HEK293 (cell line): Measurements from ENCODE around the gene TRIM7.

ENCODE experiments used
- CTCF ChIA-PET: fragments of 350-600 bp; formaldehyde crosslinking; extraction: SDS; loops from one replicate; lab custom pipeline; 2021; ENCODE audit warnings: antibody characterized with exemption; lab: Yijun Ruan, JAX
- POLR2A ChIA-PET: fragments of 300-600 bp; formaldehyde crosslinking; extraction: SDS; loops from one replicate; lab custom pipeline; 2020; ENCODE audit warnings: antibody characterized with exemption, inconsistent platforms; lab: Yijun Ruan, JAX
- H3K27ac ChIP-seq: fragments of 200-500 bp; sonication (Bioruptor generic); 2 replicates; pipeline ENCODE4 v1.5.1; 2014; ENCODE audit warnings: low read depth, low read length, control low read depth, inconsistent platforms; ENCODE audit errors: extremely low read depth
- H3K36me3 ChIP-seq, 2 experiments: fragments of 200-500 bp in 1 of 2; sonication (Bioruptor generic) in 1 of 2; 1 replicate in 1 of 2; 2 replicates in 1 of 2; pipeline ENCODE4 v1.5.1; 2014 to 2017; ENCODE audit warnings: inconsistent platforms in 2 of 2, low read length in 2 of 2; ENCODE audit not compliant: control insufficient read depth in 2 of 2, insufficient read depth in 1 of 2
- H3K4me1 ChIP-seq: fragments of 200-500 bp; sonication (Bioruptor generic); 2 replicates; pipeline ENCODE4 v1.5.1; 2014; ENCODE audit warnings: mild to moderate bottlenecking, low read length, inconsistent platforms; ENCODE audit not compliant: control insufficient read depth, insufficient read depth
- H3K4me3 ChIP-seq: 2 replicates; pipeline ENCODE4 v1.5.1; 2011; ENCODE audit warnings: low read depth, mild to moderate bottlenecking, control low read depth, low read length, moderate library complexity
- H3K9me3 ChIP-seq: fragments of 200-500 bp; sonication (Bioruptor generic); 2 replicates; pipeline ENCODE4 v1.5.1; 2014; ENCODE audit warnings: low read depth, low read length, inconsistent platforms; ENCODE audit not compliant: control insufficient read depth, insufficient read depth
- HOXA7 ChIP-seq: sonication (generic); formaldehyde crosslinking; IDR thresholded peaks from 2 replicates; pipeline ENCODE4 v1.8.1; 2022; ENCODE audit warnings: missing genetic modification reagents, borderline replicate concordance
- KLF1 ChIP-seq: fragments of 450-650 bp; formaldehyde crosslinking; IDR thresholded peaks from 2 replicates; pipeline ENCODE4 v1.5.1; 2016; ENCODE audit warnings: missing biosample characterization, missing genetic modification characterization
- KLF8 ChIP-seq: fragments of 450-650 bp; formaldehyde crosslinking; IDR thresholded peaks from 2 replicates; pipeline ENCODE4 v1.5.1; 2016; ENCODE audit warnings: missing biosample characterization, missing genetic modification characterization
- SP7 ChIP-seq: fragments of 450-650 bp; formaldehyde crosslinking; IDR thresholded peaks from 2 replicates; pipeline ENCODE4 v1.5.1; 2016; ENCODE audit warnings: missing biosample characterization, missing genetic modification characterization
- YY1 ChIP-seq: fragments of 450-650 bp; formaldehyde crosslinking; IDR thresholded peaks from 2 replicates; pipeline ENCODE4 v1.5.1; 2018; ENCODE audit warnings: missing biosample characterization, missing genetic modification characterization
- ZBTB21 ChIP-seq: fragments of 450-650 bp; formaldehyde crosslinking; IDR thresholded peaks from 2 replicates; pipeline ENCODE4 v1.5.1; 2017; ENCODE audit warnings: missing biosample characterization, missing genetic modification characterization
- ZBTB48 ChIP-seq: fragments of 450-650 bp; formaldehyde crosslinking; IDR thresholded peaks from 2 replicates; pipeline ENCODE4 v1.5.1; 2016; ENCODE audit warnings: missing biosample characterization, missing genetic modification characterization
- ZFHX2 ChIP-seq: fragments of 450-650 bp; formaldehyde crosslinking; conservative IDR thresholded peaks from 2 replicates; pipeline ENCODE4 v1.5.1; 2016; ENCODE audit warnings: missing biosample characterization, missing genetic modification characterization
- ZNF146 ChIP-seq: fragments of 450-650 bp; formaldehyde crosslinking; IDR thresholded peaks from 2 replicates; pipeline ENCODE4 v1.5.1; 2016; ENCODE audit warnings: missing biosample characterization, missing genetic modification characterization
- ZNF184 ChIP-seq: fragments of 450-650 bp; IDR thresholded peaks from 2 replicates; pipeline ENCODE4 v1.5.1; 2018; ENCODE audit warnings: missing biosample characterization, mild to moderate bottlenecking, missing genetic modification characterization
- ZNF335 ChIP-seq: fragments of 450-650 bp; formaldehyde crosslinking; conservative IDR thresholded peaks from 2 replicates; pipeline ENCODE4 v1.5.1; 2016; ENCODE audit warnings: missing biosample characterization, missing genetic modification characterization
- ZNF423 ChIP-seq: fragments of 450-650 bp; formaldehyde crosslinking; IDR thresholded peaks from 2 replicates; pipeline ENCODE4 v1.5.1; 2016; ENCODE audit warnings: missing biosample characterization, missing genetic modification characterization
- ZNF664 ChIP-seq: fragments of 450-650 bp; formaldehyde crosslinking; IDR thresholded peaks from 2 replicates; pipeline ENCODE4 v1.5.1; 2016; ENCODE audit warnings: missing biosample characterization, missing genetic modification characterization
- ZNF76 ChIP-seq: fragments of 450-650 bp; formaldehyde crosslinking; IDR thresholded peaks from 2 replicates; pipeline ENCODE4; 2016; ENCODE audit warnings: low read depth, missing biosample characterization, missing genetic modification characterization, borderline replicate concordance
- ZNF768 ChIP-seq: fragments of 450-650 bp; formaldehyde crosslinking; IDR thresholded peaks from 2 replicates; pipeline ENCODE4 v1.5.1; 2018; ENCODE audit warnings: missing biosample characterization, mild to moderate bottlenecking, missing genetic modification characterization
- ZNF777 ChIP-seq: fragments of 450-650 bp; formaldehyde crosslinking; IDR thresholded peaks from 2 replicates; pipeline ENCODE4 v1.5.1; 2017; ENCODE audit warnings: missing biosample characterization, missing genetic modification characterization, borderline replicate concordance
- TF ChIP-seq, protein P1 (sequence below): fragments of 450-650 bp; formaldehyde crosslinking; optimal IDR thresholded peaks from 2 replicates; pipeline ENCODE3; 2016; ENCODE audit warnings: missing biosample characterization, mild to moderate bottlenecking, missing genetic modification characterization
- TF ChIP-seq, protein P2 (sequence below): fragments of 450-650 bp; formaldehyde crosslinking; IDR thresholded peaks from 2 replicates; pipeline ENCODE4 v1.5.1; 2016; ENCODE audit warnings: missing biosample characterization, missing genetic modification characterization
- TF ChIP-seq, protein P3 (sequence below): fragments of 450-650 bp; formaldehyde crosslinking; IDR thresholded peaks from 2 replicates; pipeline ENCODE4 v1.5.1; 2016; ENCODE audit warnings: missing biosample characterization, missing genetic modification characterization
- TF ChIP-seq, protein P4 (sequence below): fragments of 450-650 bp; formaldehyde crosslinking; IDR thresholded peaks from 2 replicates; pipeline ENCODE4 v1.5.1; 2016; ENCODE audit warnings: missing biosample characterization, missing genetic modification characterization
- TF ChIP-seq, protein P5 (sequence below): fragments of 450-650 bp; formaldehyde crosslinking; IDR thresholded peaks from 2 replicates; pipeline ENCODE4 v1.5.1; 2016; ENCODE audit warnings: missing biosample characterization, missing genetic modification characterization

Gene TRIM7

DNA sequence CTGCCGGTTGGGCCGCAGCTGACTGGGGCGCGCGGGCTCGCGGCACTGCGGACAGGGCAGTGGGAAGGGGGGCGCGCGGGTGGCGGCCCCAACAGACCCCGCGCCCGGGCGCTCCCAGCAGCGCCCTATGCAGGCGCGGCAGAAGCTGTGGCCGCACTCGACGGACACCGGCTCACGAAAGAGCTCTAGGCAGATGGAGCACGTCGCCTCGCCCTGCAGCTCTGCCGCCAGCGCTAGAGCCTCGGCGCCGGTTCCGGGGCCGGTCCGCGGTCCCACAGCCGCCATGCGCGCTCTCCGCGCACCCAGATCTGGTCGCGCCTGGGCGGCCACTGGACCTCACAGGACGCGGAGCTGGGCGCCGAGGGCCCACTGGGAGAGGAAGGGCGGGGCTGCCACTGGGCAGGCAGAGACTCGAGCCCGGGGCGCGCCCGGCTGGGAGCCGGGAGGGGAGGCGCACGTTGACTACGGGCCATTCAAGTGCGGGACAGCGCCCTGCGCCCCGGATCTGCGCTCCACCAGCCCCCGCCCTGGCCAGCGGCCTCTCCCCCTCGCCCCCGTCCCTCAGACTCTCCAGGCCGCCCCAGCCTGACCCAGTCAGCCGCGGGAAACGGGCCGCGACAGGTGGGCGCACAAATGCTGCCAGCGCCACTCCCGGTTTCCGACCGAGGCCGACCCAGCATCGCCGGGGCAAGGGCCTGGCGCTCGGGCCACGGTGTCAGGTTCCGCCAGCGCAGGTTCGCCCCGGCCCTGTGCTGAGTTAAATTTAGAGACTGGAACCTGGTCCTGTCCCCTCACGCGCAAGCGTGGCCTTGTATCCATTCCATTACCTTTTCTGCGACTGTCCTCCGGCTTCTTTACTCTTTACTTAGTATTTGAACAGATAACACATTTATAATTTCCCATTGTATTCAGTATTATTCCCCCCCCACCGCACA is at the start of gene TRIM7 (continued):
- TF ChIP-seq, protein P1, sequence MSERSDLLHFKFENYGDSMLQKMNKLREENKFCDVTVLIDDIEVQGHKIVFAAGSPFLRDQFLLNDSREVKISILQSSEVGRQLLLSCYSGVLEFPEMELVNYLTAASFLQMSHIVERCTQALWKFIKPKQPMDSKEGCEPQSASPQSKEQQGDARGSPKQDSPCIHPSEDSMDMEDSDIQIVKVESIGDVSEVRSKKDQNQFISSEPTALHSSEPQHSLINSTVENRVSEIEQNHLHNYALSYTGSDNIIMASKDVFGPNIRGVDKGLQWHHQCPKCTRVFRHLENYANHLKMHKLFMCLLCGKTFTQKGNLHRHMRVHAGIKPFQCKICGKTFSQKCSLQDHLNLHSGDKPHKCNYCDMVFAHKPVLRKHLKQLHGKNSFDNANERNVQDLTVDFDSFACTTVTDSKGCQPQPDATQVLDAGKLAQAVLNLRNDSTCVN (tag by site-specific recombination) = peak; percentile 96
- TF ChIP-seq, protein P2, sequence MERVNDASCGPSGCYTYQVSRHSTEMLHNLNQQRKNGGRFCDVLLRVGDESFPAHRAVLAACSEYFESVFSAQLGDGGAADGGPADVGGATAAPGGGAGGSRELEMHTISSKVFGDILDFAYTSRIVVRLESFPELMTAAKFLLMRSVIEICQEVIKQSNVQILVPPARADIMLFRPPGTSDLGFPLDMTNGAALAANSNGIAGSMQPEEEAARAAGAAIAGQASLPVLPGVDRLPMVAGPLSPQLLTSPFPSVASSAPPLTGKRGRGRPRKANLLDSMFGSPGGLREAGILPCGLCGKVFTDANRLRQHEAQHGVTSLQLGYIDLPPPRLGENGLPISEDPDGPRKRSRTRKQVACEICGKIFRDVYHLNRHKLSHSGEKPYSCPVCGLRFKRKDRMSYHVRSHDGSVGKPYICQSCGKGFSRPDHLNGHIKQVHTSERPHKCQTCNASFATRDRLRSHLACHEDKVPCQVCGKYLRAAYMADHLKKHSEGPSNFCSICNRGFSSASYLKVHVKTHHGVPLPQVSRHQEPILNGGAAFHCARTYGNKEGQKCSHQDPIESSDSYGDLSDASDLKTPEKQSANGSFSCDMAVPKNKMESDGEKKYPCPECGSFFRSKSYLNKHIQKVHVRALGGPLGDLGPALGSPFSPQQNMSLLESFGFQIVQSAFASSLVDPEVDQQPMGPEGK (tag by site-specific recombination) = peak; percentile 9; the same call in 1 of the 2 replicates
- TF ChIP-seq ZNF335 (tag by site-specific recombination) (no peak), ZNF777 (peak; percentile 46; the same call in 1 of the 2 replicates)

DNA sequence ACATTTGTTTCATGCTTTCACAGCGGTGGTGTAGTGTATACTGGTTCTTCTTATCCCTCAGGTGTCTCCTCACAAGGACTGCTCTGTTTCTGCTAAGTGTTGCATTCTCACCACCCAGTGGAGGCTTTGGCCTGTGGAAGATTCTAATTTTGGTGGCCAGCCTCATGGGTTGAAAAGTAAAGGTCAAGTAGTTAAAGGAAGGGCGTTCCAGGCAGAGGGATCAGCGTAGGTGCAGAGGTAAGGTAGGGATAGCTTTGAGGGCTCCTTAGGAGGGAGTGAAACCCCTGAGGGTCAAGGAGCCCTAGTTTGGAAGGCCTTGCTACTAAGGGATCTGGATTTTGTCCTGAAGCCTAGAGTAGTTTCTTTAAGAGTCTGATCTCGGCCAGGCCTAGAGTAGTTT is 43.3 kb upstream of the TRIM7 start:
- H3K27ac ChIP-seq = peak overlapping the region; percentile 50; the same call in 1 of the 2 replicates
- no peaks in the 10 kb centered on the region for H3K9me3 ChIP-seq
- ChIA-PET CTCF (no interaction called here), POLR2A (interaction anchor here (1.5 to 4.9 kb wide), 2 partner anchors 13 to 25 kb away, joined by 4 to 47 read pairs; partner anchors contain the start of genes TRIM41 and TRIM52)
- TF ChIP-seq ZBTB48 (tag by site-specific recombination) (peak; percentile 42; the same call in 1 of the 2 replicates), ZNF76 (tag by site-specific recombination) (no peak)
- H3K36me3 ChIP-seq = peaks cover 4 to 53% of the 10 kb centered on the region in 2 experiments
- H3K4me3 ChIP-seq = peak overlapping the region; percentile 89
- no peaks in the 10 kb centered on the region for H3K4me1 ChIP-seq

DNA sequence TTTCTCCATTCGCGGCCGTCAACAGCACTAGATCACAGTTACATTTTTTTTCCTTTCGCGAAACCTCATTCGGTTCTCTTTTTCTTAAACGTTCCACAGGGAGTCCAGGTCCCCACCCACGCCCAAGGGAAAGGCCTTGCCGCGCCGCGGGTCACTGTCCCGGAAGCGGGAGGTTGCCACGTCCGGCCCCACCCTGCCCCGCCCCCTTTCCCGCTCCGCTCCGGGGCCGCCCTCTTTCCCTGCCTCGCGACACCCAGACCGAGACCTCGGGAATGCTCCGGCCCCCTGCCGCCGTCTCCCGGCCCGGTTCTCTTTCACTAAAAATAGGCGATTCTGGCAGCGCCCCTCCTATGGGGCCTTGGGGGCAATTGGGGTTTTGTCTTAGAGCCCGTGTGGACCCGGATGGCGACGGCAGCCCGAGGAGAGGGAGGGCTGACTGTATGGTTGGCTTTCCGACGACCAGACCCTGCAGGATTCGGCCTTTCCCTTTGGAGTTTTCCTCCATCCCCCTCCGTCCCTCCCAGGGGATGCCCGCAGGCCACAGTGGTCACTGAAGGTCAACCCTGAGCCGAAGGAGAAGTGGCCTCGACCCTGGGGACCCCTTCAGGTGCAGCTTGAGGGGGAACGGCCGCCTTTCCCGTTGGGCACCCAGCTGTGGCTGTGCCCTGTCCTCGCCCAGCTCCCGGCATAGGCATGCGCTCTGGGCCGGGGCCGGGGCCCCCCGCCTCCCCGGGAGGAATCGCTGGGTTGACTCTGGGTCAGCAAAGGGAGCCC is 41.5 kb upstream of the TRIM7 start:
- H3K27ac ChIP-seq = peak overlapping the region; percentile 94
- H3K9me3 ChIP-seq = no peaks in the 10 kb centered on the region
- H3K4me3 ChIP-seq = peak overlapping the region; percentile 89
- peaks cover 4 to 55% of the 10 kb centered on the region in 2 experiments; a peak in 2 of 3 replicates for H3K36me3 ChIP-seq
- CTCF ChIA-PET = no interaction called here
- POLR2A ChIA-PET = interaction anchor here (1.2 to 4.9 kb wide), 3 partner anchors 10 to 23 kb away, joined by 3 to 47 read pairs (median 7); partner anchors contain the start of genes TRIM41 and TRIM52
- H3K4me1 ChIP-seq = no peaks in the 10 kb centered on the region
- TF ChIP-seq HOXA7 (no peak), YY1 (no peak; the same call in 1 of the 2 replicates), ZNF768 (no peak; the same call in 1 of the 2 replicates), ZBTB21 (tag by site-specific recombination) (no peak), ZNF423 (tag by site-specific recombination) (peak; percentile 44; the same call in 1 of the 2 replicates), SP7 (tag by site-specific recombination) (peak; percentile 52), ZNF146 (no peak), KLF1 (tag by site-specific recombination) (peak; percentile 99), ZNF664 (tag by site-specific recombination) (no peak), ZFHX2 (peak; percentile 77; the same call in 1 of the 2 replicates), KLF8 (tag by site-specific recombination) (peak; percentile 98), ZNF184 (tag by site-specific recombination) (no peak), ZNF335 (tag by site-specific recombination) (peak; percentile 42)
- TF ChIP-seq, protein P3, sequence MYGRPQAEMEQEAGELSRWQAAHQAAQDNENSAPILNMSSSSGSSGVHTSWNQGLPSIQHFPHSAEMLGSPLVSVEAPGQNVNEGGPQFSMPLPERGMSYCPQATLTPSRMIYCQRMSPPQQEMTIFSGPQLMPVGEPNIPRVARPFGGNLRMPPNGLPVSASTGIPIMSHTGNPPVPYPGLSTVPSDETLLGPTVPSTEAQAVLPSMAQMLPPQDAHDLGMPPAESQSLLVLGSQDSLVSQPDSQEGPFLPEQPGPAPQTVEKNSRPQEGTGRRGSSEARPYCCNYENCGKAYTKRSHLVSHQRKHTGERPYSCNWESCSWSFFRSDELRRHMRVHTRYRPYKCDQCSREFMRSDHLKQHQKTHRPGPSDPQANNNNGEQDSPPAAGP (tag by site-specific recombination) = 0 out of 2 replicates have a peak, but pooled peaks have one; percentile 20
- TF ChIP-seq, protein P4, sequence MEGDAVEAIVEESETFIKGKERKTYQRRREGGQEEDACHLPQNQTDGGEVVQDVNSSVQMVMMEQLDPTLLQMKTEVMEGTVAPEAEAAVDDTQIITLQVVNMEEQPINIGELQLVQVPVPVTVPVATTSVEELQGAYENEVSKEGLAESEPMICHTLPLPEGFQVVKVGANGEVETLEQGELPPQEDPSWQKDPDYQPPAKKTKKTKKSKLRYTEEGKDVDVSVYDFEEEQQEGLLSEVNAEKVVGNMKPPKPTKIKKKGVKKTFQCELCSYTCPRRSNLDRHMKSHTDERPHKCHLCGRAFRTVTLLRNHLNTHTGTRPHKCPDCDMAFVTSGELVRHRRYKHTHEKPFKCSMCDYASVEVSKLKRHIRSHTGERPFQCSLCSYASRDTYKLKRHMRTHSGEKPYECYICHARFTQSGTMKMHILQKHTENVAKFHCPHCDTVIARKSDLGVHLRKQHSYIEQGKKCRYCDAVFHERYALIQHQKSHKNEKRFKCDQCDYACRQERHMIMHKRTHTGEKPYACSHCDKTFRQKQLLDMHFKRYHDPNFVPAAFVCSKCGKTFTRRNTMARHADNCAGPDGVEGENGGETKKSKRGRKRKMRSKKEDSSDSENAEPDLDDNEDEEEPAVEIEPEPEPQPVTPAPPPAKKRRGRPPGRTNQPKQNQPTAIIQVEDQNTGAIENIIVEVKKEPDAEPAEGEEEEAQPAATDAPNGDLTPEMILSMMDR (tag by site-specific recombination) = peak; percentile 25; the same call in 1 of the 2 replicates
- TF ChIP-seq, protein P5, sequence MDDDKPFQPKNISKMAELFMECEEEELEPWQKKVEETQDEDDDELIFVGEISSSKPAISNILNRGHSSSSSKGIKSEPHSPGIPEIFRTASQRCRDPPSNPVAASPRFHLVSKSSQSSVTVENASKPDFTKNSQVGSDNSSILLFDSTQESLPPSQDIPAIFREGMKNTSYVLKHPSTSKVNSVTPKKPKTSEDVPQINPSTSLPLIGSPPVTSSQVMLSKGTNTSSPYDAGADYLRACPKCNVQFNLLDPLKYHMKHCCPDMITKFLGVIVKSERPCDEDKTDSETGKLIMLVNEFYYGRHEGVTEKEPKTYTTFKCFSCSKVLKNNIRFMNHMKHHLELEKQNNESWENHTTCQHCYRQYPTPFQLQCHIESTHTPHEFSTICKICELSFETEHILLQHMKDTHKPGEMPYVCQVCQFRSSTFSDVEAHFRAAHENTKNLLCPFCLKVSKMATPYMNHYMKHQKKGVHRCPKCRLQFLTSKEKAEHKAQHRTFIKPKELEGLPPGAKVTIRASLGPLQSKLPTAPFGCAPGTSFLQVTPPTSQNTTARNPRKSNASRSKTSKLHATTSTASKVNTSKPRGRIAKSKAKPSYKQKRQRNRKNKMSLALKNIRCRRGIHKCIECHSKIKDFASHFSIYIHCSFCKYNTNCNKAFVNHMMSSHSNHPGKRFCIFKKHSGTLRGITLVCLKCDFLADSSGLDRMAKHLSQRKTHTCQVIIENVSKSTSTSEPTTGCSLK (tag by site-specific recombination) = no peak
